Measurements from ENCODE around the gene TSPEAR. TPM values are rescaled to one million over a fixed set of nuclear protein-coding genes. Genes with fewer than 3 reads are reported as not detected.
"Not testable (repeated sequence)": the region's sequence is repeated elsewhere in the genome, so short reads cannot be mapped to it uniquely, and the experiment has no call there.

The TSPEAR gene
- total RNA-seq, 4 donors from 2014 or later = not detected

DNA sequence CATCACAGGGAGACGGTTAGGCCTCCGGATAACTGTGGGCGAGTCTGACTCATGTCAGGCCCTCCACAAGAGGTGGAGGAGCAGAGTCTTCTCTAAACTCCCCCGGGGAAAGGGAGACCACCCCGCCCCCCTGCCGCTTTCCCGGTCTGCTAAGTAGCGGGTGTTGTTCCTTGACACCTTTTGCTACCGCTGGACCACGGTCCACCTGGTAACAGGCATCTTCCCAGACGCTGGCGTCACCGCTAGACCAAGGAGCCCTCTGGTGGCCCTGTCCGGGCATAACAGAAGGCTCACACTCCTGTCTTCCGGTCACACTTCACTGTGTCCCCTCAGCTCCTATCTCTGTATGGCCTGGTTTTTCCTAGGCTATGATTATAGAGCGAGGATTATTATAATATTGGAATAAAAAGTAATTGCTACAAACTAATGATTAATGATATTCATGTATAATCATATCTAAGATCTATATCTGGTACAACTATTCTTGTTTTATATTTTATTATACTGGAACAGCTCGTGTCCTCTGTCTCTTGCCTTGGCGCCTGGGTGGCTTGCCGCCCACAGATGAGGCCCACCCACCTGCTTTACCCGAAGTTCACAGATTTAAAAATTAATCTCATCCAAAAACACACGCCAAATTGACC lies 231.7 kb downstream of the TSPEAR start:
- H3K4me1 ChIP-seq; H3K27me3 ChIP-seq; H3K27ac ChIP-seq; H3K9me3 ChIP-seq; ATAC-seq; H3K4me3 ChIP-seq; in situ Hi-C loops (cut with MboI; ENCODE audit: low sequenced_read_pairs in 4 of 4); H3K36me3 ChIP-seq; intact Hi-C loops (cut with DNase I; ENCODE audit: low total_unique reads): not testable (repeated sequence)
- peak in 1 of 2 donors; percentile 22 for DNase-seq
- TF ChIP-seq CTCF (IDR thresholded peaks at IDR 0.05 in 4 of 5, conservative IDR thresholded peaks at IDR 0.05 in 1 of 5) = peak in 3 of 5 experiments; percentile 25 to 51 (median 31)

- in situ Hi-C loops (cut with MboI; ENCODE audit: low sequenced_read_pairs in 4 of 4) = no loop called here
- H3K36me3 ChIP-seq = no peaks in the 10 kb centered on the region
- H3K9me3 ChIP-seq = no peaks in the 10 kb centered on the region
- DNase-seq = no peak
- ATAC-seq = no peak
- H3K27me3 ChIP-seq = peaks cover 0 to 6% (median 0%) of the 10 kb centered on the region in 3 donors
- no peaks in the 10 kb centered on the region for H3K4me1 ChIP-seq
- H3K4me3 ChIP-seq = no peak overlapping the region
- intact Hi-C loops (cut with DNase I; ENCODE audit: low total_unique reads) = no loop called here
- TF ChIP-seq CTCF (IDR thresholded peaks at IDR 0.05 in 4 of 5, conservative IDR thresholded peaks at IDR 0.05 in 1 of 5) (no peak), POLR2A (IDR thresholded peaks at IDR 0.05) (no peak)
- no peak overlapping the region for H3K27ac ChIP-seq
Measured at GRCh38 chr21:44478801-44479167, 232.6 kb downstream of the TSPEAR start.

DNA sequence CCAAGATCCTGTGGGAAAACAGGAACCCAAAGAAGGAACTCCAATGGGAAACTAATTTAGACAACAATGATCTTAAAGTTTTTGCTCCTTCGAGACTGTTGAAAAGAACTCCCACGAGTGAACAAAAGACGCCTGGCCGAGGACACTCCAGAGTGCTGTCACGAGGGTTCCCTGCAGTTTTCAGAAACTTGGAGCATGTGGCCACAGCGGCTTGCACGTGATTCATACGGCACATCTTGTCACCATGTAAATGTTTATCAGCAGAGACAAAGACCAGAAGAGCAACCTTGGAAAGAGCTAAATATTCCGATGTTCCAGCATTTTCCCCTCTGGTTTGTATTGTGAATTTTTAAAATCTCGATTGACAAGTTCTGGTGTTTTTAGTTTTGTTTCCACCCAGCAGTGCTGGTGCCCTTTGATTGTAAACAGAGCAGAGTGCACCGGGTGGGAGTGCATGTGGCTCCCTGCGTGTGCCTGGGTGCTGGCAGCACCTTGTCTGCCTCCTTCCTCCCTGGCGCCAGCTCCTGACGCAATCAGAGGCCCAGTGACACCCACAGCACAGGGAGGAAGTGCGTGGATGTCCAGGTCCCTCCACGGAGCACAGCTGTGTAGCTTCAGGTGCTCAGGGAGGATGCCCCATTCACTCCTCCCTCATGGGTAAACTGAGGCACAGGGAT lies 233.1 kb downstream of the TSPEAR start:
- no peak overlapping the region for H3K27ac ChIP-seq
- in situ Hi-C loops (cut with MboI; ENCODE audit: low sequenced_read_pairs in 4 of 4) = no loop called here

GRCh38 chr21:44477712-44478111 lies 233.7 kb downstream of the TSPEAR start:
- H3K27ac ChIP-seq = no peak overlapping the region
- H3K4me1 ChIP-seq = no peaks in the 10 kb centered on the region
- ATAC-seq (no peak), DNase-seq (no peak)
- no peaks in the 10 kb centered on the region for H3K36me3 ChIP-seq
- H3K4me3 ChIP-seq = no peak overlapping the region
- no peak for TF ChIP-seq CTCF (IDR thresholded peaks at IDR 0.05 in 4 of 5, conservative IDR thresholded peaks at IDR 0.05 in 1 of 5)
- TF ChIP-seq POLR2A (IDR thresholded peaks at IDR 0.05) = no peak
- H3K27me3 ChIP-seq = peaks cover 0 to 4% (median 0%) of the 10 kb centered on the region in 3 donors
- in situ Hi-C loops (cut with MboI; ENCODE audit: low sequenced_read_pairs in 4 of 4) (no loop called here), intact Hi-C loops (cut with DNase I; ENCODE audit: low total_unique reads) (no loop called here)
- no peaks in the 10 kb centered on the region for H3K9me3 ChIP-seq

More for the DNA sequence above, 233.1 kb downstream of the TSPEAR start:
- Histone ChIP-seq H3K36me3 (no peaks in the 10 kb centered on the region), H3K27me3 (peaks cover 0 to 4% (median 0%) of the 10 kb centered on the region in 3 donors), H3K4me1 (no peaks in the 10 kb centered on the region), H3K9me3 (no peaks in the 10 kb centered on the region), H3K4me3 (no peak overlapping the region)
- intact Hi-C loops (cut with DNase I; ENCODE audit: low total_unique reads) = no loop called here
- DNase-seq = no peak
- no peak for ATAC-seq
- no peak for TF ChIP-seq POLR2A (IDR thresholded peaks at IDR 0.05)
- TF ChIP-seq CTCF (IDR thresholded peaks at IDR 0.05 in 4 of 5, conservative IDR thresholded peaks at IDR 0.05 in 1 of 5) = no peak

All from gastrocnemius medialis (tissue), 4 donors.